ENCODE results near the gene GNPDA1.

GRCh38 chr5:141957367-141957996, 55.3 kb downstream of the GNPDA1 start:
- TF ChIP-seq CTCF (IDR thresholded peaks at IDR 0.05) (no peak), POLR2A (IDR thresholded peaks at IDR 0.05) (no peak)
